SH-SY5Y (cell line): Measurements from ENCODE around the gene PRAMEF26.
"Not testable (repeated sequence)": the region's sequence is repeated elsewhere in the genome, so short reads cannot be mapped to it uniquely, and the experiment has no call there.

ENCODE experiments used
- GATA2 ChIP-seq: IDR thresholded peaks from 2 replicates; pipeline ENCODE4 v1.6.1; 2011; ENCODE audit warnings: mild to moderate bottlenecking, low read depth, low read length
- GATA3 ChIP-seq: IDR thresholded peaks from 2 replicates; pipeline ENCODE4 v1.6.1; 2011; ENCODE audit warnings: low read depth, mild to moderate bottlenecking, low read length, moderate library complexity

DNA sequence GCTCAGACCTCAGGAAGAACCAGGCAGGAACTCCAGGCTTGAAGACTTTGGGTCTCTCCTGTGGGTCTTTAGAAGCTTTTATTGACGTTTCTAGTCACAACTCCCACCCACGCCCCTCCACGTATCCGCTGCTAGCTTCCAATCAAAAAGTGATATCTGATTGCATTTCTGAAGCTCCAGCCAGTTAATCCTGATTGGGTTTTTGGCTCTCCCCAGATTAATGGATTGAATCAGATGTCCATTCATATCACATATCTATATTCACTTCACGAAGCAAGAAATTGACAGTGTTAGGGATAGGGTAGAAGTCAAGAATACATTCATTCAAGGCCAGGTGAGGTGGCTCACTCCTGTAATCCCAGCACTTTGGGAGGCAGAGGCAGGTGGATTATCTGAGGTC, at the start of gene PRAMEF26:
- not testable (repeated sequence) for TF ChIP-seq GATA2, GATA3
